LNCAP (cell line): ENCODE data around the gene EML1.

Experiments
- TF ChIP-seq, protein P1 (sequence below): fragments of 450-650 bp; IDR thresholded peaks from 2 replicates; pipeline ENCODE4 v1.5.1; 2017; ENCODE audit warnings: mild to moderate bottlenecking

The EML1 gene

DNA sequence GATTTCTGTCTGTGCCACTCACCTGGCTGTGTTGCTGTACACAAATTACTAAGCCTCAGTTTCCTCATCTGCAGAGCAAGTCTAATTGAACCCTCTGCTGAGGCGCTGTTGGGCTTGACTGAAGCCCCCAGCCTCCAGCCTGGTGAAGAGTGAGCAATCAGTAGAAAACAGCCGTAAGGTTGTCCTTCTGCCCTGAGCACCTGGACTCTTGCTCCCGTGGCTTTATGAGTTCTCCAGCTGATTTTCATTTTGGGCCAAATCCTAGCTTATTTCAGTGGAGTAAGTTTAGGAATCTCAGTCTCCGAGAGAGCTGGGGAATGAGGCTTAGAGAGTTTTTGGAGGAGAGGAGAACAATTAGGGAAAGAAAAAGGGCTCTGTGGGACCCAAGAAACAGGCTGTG, 138.1 kb downstream of the EML1 start:
- TF ChIP-seq, protein P1, sequence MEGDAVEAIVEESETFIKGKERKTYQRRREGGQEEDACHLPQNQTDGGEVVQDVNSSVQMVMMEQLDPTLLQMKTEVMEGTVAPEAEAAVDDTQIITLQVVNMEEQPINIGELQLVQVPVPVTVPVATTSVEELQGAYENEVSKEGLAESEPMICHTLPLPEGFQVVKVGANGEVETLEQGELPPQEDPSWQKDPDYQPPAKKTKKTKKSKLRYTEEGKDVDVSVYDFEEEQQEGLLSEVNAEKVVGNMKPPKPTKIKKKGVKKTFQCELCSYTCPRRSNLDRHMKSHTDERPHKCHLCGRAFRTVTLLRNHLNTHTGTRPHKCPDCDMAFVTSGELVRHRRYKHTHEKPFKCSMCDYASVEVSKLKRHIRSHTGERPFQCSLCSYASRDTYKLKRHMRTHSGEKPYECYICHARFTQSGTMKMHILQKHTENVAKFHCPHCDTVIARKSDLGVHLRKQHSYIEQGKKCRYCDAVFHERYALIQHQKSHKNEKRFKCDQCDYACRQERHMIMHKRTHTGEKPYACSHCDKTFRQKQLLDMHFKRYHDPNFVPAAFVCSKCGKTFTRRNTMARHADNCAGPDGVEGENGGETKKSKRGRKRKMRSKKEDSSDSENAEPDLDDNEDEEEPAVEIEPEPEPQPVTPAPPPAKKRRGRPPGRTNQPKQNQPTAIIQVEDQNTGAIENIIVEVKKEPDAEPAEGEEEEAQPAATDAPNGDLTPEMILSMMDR = no peak

DNA sequence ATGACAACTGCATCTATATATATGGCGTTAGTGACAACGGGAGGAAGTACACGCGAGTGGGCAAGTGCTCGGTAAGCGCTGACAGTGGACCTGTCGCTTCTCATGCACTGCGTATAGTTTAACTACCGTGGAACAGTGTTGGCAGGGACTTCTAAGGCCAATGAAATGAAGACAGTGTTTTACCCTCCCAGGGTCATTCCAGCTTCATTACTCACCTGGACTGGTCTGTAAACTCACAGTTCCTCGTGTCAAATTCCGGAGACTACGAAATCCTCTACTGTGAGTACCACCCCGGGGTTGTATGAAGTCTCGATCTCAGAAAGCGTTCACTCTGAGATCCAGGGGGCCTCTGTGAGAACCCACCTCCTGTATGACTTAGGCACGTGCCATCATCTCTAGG, 142.8 kb downstream of the EML1 start:
- TF ChIP-seq, protein P1 = no peak

DNA sequence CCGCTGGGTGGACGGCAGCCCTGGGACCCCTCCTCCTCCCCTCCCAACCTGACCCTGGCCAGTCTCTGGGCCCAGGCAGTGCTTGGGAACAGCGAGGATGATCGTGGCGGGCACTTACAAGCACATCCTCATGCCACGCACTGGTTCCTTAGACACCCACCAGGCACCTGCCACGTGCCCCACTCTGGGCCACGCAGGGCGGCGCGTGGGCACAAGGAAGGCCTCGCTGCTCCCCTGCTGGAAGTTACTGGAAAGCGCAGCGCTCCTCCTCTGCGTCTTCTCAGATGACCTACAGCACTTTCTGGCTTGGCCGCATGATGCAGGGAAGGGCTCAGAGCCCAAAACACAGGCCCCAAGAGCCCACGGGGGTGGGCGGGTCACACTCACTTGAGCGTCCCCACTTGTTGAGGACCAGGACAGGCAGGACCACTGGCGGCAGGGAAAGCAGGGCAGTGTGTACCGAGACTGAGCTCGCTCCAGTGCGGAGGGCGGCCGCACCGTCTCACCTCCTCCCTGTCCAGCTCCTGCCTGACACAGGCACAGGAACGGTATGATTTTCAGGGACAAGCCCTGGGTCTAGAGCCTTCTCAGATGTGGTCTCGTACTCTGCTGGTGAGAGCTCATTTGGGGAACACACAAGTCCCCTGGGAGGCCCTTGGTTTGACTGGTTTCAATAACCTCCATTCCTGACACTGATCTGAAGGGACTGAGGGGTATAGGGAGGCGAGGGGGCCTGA, 143.7 kb downstream of the EML1 start:
- TF ChIP-seq, protein P1 = no peak

DNA sequence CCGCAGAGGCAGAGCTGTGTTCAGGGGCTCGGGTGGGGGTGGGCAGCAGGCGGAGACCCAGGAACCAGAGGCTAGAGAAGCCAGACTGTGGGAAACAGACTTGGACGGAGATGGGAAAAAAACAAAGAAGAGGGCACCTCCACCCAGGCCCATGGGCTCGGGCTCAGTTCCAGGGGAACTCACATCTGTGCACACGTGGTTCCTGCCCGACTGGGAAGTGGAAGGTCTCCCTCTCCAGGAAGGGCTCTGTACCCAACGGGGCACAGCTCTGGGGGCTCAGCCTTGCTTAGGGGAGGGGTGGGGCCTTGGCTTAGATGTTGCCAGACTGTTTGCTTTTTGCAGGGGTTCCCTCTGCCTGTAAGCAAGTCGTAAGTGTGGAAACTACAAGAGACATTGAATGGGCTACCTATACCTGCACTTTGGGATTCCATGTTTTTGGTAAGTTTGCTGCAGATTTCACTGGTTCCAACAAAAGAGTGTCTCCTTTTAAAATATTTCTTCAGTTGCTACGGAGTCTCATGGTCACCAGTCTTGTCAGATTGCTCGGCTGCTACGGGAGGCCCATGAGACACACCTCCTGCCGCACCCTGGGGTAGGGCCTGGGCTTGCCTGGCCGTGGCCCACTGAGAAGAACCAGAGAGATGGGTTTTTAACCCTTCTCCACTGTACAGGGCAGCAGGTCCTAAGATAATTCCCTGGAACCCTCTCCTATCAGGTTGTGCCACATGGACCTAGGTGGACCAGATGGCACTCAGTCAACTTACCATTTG, 144.4 kb downstream of the EML1 start:
- TF ChIP-seq, protein P1 = no peak

DNA sequence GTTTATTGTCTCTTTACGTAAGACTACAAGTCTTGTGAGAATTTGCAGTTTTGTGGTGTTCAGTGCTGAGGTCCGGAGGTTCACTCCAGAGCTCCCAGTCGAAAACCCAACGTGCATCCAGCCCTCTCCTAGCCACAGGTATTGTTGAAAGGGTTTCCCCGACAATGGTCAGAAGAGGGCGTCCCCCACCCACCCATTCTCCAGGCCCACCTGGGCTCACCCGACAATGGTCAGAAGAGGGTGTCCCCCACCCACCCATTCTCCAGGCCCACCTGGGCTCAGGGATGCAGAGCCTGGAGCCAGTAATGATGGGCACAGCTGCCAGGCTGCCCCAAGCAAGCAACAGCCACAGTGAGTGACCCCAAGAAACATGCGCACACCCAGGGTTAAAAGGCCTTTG, 145.2 kb downstream of the EML1 start:
- TF ChIP-seq, protein P1 = no peak

DNA sequence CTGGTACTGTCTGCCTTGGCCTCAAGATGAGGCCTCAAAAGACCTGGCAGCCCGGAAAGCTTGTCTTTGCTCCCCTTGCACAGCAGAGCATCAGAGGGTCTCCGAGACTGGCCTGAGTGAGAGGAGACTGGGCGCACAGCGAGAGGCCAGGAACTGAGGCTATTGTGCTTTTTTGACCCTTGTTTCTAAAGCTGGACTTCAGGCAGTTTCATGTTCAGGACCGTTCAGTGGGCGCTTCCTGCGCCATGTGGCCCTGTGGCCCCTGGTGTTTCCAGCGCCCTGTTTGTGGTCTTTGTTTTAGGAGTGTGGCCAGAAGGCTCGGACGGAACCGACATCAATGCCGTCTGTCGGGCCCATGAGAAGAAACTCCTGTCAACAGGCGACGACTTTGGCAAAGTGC, 145.7 kb downstream of the EML1 start:
- TF ChIP-seq, protein P1 = no peak

DNA sequence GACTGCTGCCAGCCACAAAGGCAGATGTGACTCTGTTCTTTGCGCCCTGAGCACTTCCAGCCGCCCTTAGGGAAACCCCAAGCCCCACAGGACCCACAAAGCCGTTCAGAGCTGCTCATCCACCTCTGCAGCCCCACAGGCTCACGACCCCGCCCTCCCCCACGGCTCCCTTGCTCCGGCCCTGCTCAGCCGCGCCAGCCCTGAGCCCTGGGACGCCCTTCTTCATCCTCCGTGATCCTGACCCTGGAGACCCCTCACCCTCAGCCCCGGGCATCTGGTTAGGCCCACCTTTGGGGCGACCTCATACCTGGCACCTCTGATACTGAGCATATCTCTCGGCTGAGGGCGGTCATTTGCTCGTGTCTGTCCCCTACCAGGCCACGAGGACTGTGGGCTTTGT, 146.2 kb downstream of the EML1 start:
- TF ChIP-seq, protein P1 = no peak
